Smooth muscle cell (in vitro differentiated cells): ENCODE measurements around the gene FBXO24. TPM values are rescaled to one million over a fixed set of nuclear protein-coding genes. Genes with fewer than 3 reads are reported as not detected.

Source experiments
- DNase-seq: peaks from one replicate; lab custom pipeline; 2025; ENCODE audit not compliant: unreplicated experiment; lab: John Stamatoyannopoulos, UW
- H2AFZ ChIP-seq: fragments of 200-600 bp; sonication (generic); 2 replicates; pipeline ENCODE4 v1.6.0; 2016; ENCODE audit warnings: antibody characterized with exemption, low read depth, mild to moderate bottlenecking
- H3F3A ChIP-seq: fragments of 200-600 bp; sonication (generic); 2 replicates; pipeline ENCODE4 v1.6.0; 2017; ENCODE audit warnings: antibody characterized with exemption, low read depth
- H3K27ac ChIP-seq: fragments of 200-600 bp; sonication (generic); 2 replicates; pipeline ENCODE4 v1.5.1; 2016; ENCODE audit warnings: low read depth, mild to moderate bottlenecking
- H3K27me3 ChIP-seq: fragments of 200-600 bp; sonication (generic); 2 replicates; pipeline ENCODE4 v1.6.1; 2016; ENCODE audit warnings: low read depth, mild to moderate bottlenecking
- H3K36me3 ChIP-seq: fragments of 200-600 bp; sonication (generic); 2 replicates; pipeline ENCODE4 v1.5.1; 2016; ENCODE audit warnings: low read depth
- H3K4me1 ChIP-seq: fragments of 200-600 bp; sonication (generic); 2 replicates; pipeline ENCODE4 v1.5.1; 2016; ENCODE audit warnings: low read depth
- H3K4me2 ChIP-seq: fragments of 200-600 bp; sonication (generic); 2 replicates; pipeline ENCODE4 v1.6.0; 2016; ENCODE audit warnings: mild to moderate bottlenecking
- H3K4me3 ChIP-seq: fragments of 200-600 bp; sonication (generic); 2 replicates; pipeline ENCODE4 v1.5.1; 2016; ENCODE audit warnings: mild to moderate bottlenecking
- H3K79me2 ChIP-seq: fragments of 200-600 bp; sonication (generic); 2 replicates; pipeline ENCODE4 v1.6.0; 2016; ENCODE audit warnings: low read depth, mild to moderate bottlenecking
- H3K9ac ChIP-seq: fragments of 200-600 bp; sonication (generic); 2 replicates; pipeline ENCODE4 v1.6.0; 2016; ENCODE audit warnings: low read depth
- H3K9me3 ChIP-seq: fragments of 200-600 bp; sonication (generic); replicated peaks from 2 replicates; pipeline ENCODE4 v1.5.1; 2016; ENCODE audit warnings: low read depth
- H4K20me1 ChIP-seq: fragments of 200-600 bp; sonication (generic); 2 replicates; pipeline ENCODE4 v1.6.0; 2016; ENCODE audit warnings: low read depth
- WGBS: methylation state at CpG from one replicate; pipeline ENCODE4 v1.1.7; 2016; ENCODE audit warnings: low lambda C conversion rate; 5-methylcytosine and 5-hydroxymethylcytosine counted together
- polyA plus RNA-seq: library from polyadenylated mRNA; unstranded; fragments of >200 nt; fragmentation: Nextera tagmentation; extraction: Ambion mirVana; gene quantifications from 2 replicates; pipeline ENCODE4 v1.2.1, GENCODE V29; 2016
- total RNA-seq: library from RNA; depleted of rRNA; stranded (reverse); fragments of >200 nt; gene quantifications from 2 replicates; pipeline ENCODE4 v1.2.3, GENCODE V29; 2014
- TF ChIP-seq, protein P1 (sequence below): fragments of 200-600 bp; sonication (generic); IDR thresholded peaks from 2 replicates; pipeline ENCODE4 v1.5.1; 2017; ENCODE audit warnings: borderline replicate concordance, mild to moderate bottlenecking, antibody characterized with exemption; ENCODE audit not compliant: insufficient read depth, poor library complexity, severe bottlenecking

FBXO24 gene
- total and polyA plus RNA-seq, 2 experiments from 2014 or later: 0.22 to 0.61 TPM

DNA sequence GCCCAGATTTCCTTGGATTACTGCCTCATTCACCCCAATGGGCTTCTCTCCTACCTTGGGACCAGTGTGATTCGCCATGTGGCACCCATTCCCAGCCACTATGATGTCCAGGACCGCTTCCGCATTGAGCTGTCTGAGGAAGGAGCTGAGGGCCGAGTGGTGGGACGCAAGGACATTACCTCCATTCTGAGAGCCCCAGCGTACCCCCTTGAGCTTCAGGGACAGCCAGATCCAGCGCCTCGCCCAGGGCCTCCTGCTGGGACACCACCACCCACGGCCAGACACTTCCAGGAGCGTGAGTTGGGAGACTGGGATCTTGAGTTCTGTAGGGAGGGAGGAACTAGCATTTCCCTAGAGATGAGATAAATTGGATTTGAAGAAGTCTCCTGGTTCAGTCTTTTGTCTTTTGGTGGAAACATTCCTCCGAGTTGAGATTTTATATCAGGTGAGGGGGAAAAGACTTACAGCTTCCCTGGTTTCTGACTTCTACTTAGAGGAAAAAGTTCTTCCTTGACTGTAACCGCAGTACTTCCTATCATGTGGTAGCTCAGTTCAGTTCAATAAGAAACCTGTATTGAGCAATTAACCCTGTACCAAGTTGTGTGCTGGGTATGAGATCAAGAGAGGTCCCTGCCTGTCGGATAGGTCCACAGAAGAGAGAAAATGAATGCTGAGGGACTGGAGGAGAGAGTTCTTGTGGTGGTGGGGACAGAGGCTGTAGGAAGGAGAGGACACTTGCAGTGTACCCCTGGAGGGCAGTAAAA, 27.5 kb downstream of the FBXO24 start:
- 92% methylated on average over 13 of the region's 13 CpGs for WGBS
- Histone ChIP-seq H3K27me3 (no peaks in the 10 kb centered on the region), H3F3A (peaks cover 7% of the 10 kb centered on the region), H3K9ac (no peak overlapping the region), H3K4me3 (peak overlapping the region; percentile 54), H3K4me1 (peaks cover 10% of the 10 kb centered on the region), H3K27ac (no peak overlapping the region), H3K4me2 (peak overlapping the region; percentile 96), H2AFZ (no peak overlapping the region), H3K36me3 (no peaks in the 10 kb centered on the region), H3K79me2 (no peaks in the 10 kb centered on the region), H4K20me1 (no peaks in the 10 kb centered on the region), H3K9me3 (no peaks in the 10 kb centered on the region)
- TF ChIP-seq, protein P1, sequence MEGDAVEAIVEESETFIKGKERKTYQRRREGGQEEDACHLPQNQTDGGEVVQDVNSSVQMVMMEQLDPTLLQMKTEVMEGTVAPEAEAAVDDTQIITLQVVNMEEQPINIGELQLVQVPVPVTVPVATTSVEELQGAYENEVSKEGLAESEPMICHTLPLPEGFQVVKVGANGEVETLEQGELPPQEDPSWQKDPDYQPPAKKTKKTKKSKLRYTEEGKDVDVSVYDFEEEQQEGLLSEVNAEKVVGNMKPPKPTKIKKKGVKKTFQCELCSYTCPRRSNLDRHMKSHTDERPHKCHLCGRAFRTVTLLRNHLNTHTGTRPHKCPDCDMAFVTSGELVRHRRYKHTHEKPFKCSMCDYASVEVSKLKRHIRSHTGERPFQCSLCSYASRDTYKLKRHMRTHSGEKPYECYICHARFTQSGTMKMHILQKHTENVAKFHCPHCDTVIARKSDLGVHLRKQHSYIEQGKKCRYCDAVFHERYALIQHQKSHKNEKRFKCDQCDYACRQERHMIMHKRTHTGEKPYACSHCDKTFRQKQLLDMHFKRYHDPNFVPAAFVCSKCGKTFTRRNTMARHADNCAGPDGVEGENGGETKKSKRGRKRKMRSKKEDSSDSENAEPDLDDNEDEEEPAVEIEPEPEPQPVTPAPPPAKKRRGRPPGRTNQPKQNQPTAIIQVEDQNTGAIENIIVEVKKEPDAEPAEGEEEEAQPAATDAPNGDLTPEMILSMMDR: no peak
- no peak for DNase-seq

DNA sequence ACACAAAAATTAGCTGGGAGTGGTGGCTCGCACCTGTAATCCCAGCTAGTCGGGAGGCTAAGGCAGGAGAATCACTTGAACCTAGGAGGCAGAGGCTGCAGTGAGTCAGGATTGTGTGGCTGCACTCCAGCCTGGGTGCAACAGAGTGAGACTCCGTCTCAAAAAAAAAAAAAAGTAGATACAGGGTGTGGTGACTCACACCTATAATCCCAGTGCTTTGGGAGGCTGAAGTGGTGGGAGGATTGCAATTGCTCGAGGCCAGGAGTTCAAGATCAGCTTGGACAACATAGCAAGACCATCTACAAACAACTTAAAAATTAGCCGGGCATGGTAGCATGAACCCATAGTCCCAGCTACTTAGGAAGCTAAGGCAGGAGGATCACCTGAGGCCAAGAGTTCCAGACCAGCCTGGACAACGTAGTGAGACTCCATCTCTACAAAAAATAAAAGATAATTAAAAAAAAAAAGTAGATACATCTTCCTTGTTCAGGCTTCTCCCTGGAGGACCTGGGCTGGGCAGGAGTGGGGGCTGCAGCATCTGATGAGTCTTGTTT, 28.3 kb downstream of the FBXO24 start:
- H4K20me1 ChIP-seq: no peaks in the 10 kb centered on the region
- no peaks in the 10 kb centered on the region for H3K36me3 ChIP-seq
- peak overlapping the region; percentile 96 for H3K4me2 ChIP-seq
- H3K27me3 ChIP-seq: no peaks in the 10 kb centered on the region
- no peak overlapping the region for H3K4me3 ChIP-seq
- no peak overlapping the region for H2AFZ ChIP-seq
- no peak overlapping the region for H3K27ac ChIP-seq
- H3F3A ChIP-seq: peaks cover 7% of the 10 kb centered on the region
- TF ChIP-seq, protein P1: no peak
- H3K4me1 ChIP-seq: peaks cover 10% of the 10 kb centered on the region
- H3K79me2 ChIP-seq: no peaks in the 10 kb centered on the region
- DNase-seq: no peak
- 85% methylated on average over 6 of the region's 6 CpGs for WGBS
- no peak overlapping the region for H3K9ac ChIP-seq
- H3K9me3 ChIP-seq: no peaks in the 10 kb centered on the region

DNA sequence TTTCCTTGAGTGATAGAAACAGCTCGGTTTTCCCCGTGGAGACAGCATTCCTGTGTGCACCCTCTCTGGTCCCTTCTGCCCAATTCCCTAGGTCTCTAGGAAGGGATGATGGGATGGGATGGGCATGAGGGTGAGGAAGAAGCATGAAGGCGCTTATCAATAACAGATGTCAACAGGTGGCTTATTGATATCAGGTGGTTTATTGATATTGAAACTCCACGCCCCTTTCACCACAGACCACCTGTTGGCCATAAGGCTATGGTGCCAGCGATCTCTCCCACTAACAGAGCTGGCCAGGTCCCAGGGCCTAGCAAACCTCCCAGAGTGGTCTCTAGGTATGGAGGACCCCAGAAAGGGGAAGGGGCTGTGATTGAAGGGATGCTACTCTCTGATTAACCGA, 34.1 kb downstream of the FBXO24 start:
- no peaks in the 10 kb centered on the region for H3K9me3 ChIP-seq
- H3K27ac ChIP-seq: no peak overlapping the region
- no peak overlapping the region for H3K4me3 ChIP-seq
- no peak for DNase-seq
- H3K36me3 ChIP-seq: no peaks in the 10 kb centered on the region
- TF ChIP-seq, protein P1: no peak
- no peaks in the 10 kb centered on the region for H3K79me2 ChIP-seq
- H3K4me1 ChIP-seq: no peaks in the 10 kb centered on the region
- no peak overlapping the region for H3K9ac ChIP-seq
- H3F3A ChIP-seq: no peaks in the 10 kb centered on the region
- no peak overlapping the region for H3K4me2 ChIP-seq
- H2AFZ ChIP-seq: no peak overlapping the region
- 93% methylated on average over 6 of the region's 6 CpGs for WGBS
- H3K27me3 ChIP-seq: no peaks in the 10 kb centered on the region
- H4K20me1 ChIP-seq: no peaks in the 10 kb centered on the region
